VCaP (cell line): ENCODE results near the gene SOX12.

Experiments used
- H3K27ac ChIP-seq: fragments of 450-650 bp; 2 replicates; pipeline ENCODE4 v1.5.1; 2017
- CTCF ChIP-seq: fragments of 450-650 bp; conservative IDR thresholded peaks from 2 replicates; pipeline ENCODE4 v1.5.1; 2017; ENCODE audit warnings: mild to moderate bottlenecking, moderate library complexity

SOX12 gene

GRCh38 chr20:284172-284571, 41.2 kb upstream of the SOX12 start:
- no peak overlapping the region for H3K27ac ChIP-seq
- TF ChIP-seq CTCF, result no peak

GRCh38 chr20:286508-286907, 38.8 kb upstream of the SOX12 start:
- TF ChIP-seq CTCF, result no peak
- H3K27ac ChIP-seq, result 0 out of 2 replicates have a peak overlapping the region, but pooled peaks have one; percentile 8

GRCh38 chr20:288956-289692, 36.2 kb upstream of the SOX12 start:
- no peak for TF ChIP-seq CTCF
- peak overlapping the region; percentile 88 for H3K27ac ChIP-seq

- peak overlapping the region; percentile 88 for H3K27ac ChIP-seq
- no peak for TF ChIP-seq CTCF
Observed at GRCh38 chr20:289693-290083, 35.7 kb upstream of the SOX12 start.

- H3K27ac ChIP-seq, result peak within 1 kb of the TSS; percentile 88
- peak; percentile 30 for TF ChIP-seq CTCF
Observed at GRCh38 chr20:290084-290831, 35.1 kb upstream of the SOX12 start, which contains the start of gene C20orf96. Gene C20orf96 (minus strand): TSS chr20:290750. CDS start chr20:290610, 140 bp downstream.

GRCh38 chr20:294602-295001, 30.8 kb upstream of the SOX12 start:
- no peak overlapping the region for H3K27ac ChIP-seq
- TF ChIP-seq CTCF, result no peak

GRCh38 chr20:295804-296203, 29.5 kb upstream of the SOX12 start:
- TF ChIP-seq CTCF, result no peak
- no peak overlapping the region for H3K27ac ChIP-seq
